Measurements from ENCODE around the gene CHD3.

Gene CHD3

DNA sequence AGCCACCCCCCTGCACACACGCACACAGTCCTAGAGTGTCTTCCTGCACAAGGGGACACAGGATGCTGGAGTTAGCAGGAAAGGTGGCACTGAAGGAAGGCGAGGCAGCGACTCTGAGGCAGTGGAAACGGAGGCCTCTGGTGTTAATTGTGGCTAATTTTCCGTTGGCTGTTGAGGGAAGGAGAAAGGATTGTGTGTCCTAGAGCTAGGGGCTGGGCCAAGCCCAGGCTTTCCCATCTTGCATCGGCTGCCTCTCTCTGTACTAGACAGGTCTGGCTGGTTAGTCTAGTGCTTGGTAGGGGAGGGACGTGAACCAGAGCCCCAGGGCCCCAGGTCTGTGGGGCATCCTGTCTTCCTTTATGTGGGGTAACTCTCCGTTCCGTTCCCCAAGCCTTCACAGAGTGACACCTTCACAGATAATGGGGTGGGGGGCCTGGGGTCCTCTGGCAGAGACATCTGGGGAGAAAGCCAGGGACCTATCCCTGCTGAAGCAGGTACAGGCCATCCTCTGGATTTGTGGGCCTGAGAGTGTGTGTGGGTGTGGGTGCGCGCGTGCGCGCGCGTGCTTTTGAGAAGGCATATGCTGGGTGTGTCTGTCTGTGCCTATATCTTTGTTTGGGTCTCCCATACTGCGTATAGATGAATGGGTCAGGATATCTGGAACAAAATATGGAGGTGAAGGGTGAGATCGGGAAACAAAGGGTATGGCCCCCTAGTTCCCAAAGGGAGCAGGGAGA is at the start of gene CHD3:
TSS of gene CHD3 (plus strand) at position 606 of the 737 bp plus-strand sequence. CDS start 212 bp downstream, outside the sequence.
- FAIRE-seq, result no peak

DNA sequence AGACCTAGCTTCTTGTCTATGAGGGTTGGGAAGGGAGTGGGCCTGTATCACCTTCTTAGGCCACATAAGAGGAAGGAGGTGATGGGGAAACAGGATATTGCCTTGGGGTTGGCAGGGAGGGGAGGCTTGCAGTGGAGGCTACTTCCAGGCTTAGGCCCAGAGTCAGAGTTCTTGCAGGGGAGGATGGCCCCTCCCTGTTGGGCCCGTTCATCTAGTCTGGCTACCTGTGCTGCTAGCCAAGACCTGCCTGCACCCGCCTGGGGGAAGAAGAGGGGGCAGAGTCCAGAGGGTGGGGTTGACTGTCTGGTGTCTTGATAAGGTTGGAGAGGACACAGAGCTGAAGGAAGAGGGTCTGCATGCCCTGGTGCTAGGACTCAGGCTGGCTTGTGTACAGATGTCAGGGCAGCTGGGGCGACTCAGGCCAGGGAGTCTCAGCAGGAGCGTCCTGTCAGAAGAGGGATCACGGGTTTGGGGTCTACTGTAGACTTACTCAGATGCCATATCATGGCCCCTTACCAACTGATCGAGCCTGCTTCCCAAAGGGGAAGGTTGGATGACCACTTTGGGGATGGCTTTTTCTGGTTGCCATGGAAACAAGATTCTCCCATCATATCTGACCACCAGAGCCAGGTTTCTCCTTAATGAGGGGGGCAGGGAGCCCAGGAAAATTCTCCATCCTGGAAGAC is 49.3 kb upstream of the CHD3 start:
- no peak for FAIRE-seq

DNA sequence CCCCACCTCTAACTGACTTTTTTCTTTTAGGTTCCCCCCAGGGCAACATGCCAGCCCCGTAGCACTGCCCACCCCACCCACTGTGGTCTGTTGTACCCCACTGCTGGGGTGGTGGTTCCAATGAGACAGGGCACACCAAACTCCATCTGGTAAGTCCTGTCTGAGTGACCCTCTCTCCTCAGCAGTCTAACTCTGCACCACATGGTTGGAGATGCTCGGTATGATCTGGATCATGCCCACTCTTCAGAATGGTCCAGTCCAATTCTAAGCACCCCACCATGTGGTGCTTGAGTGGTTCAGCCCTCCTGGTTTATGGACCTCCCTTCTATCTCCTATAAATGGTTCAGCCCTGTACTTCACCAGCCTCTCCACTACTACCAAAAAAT is 48.7 kb upstream of the CHD3 start:
- FAIRE-seq, result no peak

DNA sequence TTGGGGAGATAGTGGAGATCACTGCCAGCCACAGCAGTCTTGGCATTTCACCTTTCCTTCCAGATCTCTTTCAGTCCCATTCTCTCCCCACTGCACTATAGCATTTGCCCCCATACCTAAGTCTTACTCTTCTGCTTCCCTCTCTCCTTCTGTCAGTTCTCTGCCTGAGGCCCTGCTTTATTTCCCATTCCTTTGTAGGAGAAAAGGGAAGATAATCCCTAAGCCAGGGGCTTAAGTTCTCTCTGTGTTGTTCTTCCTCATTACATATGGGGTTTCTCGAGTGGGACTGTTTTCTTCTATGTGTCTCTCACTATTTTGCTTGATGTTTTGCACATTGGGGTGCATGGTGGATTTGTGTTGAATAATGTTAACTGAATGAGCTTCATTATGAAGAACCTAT is 48.1 kb upstream of the CHD3 start:
- no peak for FAIRE-seq

DNA sequence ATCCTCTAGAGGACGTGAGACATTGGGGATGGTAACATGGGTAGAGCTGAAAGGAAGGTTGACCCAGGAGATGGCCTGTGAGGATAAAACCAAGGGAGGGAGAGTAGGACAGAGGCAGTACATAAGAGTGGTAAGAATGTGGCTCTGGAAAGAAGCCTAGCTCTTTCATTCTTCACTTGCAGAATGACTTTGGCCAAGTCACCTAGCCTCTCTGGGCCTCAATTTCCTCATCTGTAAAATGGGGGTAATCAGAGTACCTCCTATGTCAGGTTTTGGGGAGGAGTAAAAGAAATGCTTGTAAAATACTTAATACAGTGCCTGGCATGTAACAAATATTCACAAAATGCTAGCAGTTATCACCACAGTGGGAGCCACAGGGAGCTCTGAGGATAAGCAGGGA is 47.7 kb upstream of the CHD3 start:
- FAIRE-seq, result no peak

DNA sequence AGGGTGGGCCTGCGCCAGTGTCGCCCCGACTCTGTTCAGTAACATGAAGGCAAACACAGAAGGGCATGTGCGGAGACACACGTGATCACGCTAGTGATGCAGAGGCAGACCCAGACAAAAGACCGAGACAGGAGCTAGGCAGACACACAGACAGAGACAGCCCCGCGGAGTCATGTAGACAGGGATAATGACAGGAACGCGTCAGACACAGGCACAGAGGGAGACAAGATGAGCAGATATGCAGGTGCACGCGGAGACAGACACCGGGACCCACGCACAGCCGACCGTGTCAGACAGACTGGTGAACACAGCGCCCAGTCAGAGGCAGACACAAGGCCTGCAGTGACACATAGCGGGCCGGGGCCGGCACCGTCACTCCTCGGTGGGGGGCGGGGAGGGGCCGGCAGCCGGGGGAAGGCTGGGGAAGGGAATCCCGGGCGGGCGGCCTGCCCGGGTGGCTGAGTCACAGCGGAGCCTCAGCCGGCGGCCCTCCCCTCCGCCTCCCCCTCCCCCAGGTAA is 47.1 kb upstream of the CHD3 start:
- no peak for FAIRE-seq

DNA sequence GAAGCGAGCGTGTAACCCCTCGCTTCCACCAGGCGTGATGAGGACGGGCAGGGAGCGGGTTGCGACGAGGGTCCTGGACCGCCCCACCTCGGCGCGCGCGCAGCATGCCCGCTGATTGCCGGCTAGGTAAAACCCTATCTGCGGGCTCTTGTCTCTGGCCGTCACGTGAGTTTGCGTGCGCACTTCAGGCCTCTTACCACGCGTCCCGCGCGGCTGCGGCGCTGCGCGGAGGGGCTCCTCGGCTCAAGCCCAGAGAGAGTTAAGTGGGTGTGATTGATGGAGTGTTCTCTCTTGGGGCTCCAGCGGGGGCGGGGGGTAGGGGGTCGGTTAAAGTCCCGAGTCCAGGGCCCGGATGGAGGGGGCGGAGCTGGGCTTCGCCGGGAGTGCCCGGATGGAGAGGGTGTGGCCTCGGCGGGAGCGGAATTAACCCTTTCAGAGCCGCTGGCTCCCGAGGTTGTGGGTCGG is 46.6 kb upstream of the CHD3 start:
- no peak for FAIRE-seq

DNA sequence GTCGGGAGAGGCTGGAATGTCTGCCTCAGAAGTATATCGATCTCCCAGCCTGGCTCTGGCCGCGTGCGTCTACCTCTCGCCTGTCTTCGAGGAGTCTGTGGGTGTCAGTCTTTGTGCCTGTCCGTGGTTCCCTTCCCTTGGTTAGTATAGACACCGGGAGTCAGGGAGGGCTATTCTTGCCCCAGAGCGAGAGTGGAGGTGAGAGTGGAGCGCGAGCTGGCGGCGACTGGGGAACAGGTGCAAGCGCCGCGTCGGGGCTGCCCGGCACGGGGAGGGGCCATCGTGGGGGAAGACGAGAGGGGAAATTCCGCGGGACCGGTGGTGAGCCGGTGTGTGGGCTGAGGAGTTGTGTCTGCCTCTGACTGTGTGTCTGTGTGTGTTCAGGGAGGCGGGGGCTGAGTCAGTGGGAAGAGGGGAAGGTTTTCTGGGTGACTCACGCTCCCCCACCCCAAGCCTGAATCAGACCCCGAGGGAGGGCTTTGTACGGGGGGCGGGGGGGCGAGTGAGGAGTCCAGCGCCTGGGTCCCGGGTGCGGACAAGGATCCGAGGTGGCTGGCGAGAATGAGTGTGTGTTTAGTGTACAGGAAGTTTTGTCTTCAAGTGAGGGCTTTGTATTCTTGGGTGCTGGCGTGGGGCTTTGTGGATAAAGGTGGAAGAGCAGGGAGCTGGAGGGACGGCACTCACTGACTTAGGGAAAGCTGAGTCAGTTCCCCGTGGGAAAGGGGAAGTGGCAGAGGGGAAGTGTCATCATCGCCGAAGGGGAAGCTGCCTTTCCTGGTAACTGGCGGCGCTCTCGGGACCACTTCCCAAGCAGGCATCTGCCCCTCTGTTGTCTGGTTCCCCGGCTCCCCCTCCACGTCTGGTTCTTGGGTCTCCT is 46.0 kb upstream of the CHD3 start:
- no peak for FAIRE-seq

DNA sequence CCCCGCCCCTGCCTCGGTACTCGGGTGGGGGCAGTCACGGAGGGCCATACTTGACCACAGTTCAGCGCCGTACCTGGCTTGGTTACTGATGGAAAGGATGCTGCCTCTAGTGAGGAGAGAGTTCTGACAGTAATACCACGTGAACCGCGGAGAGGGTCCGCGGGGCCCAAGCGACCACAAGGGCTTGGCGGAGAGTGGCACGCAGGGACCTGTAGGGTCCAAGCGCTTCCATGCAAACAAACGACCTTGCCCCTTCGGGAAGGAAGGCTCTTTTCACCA is 45.4 kb upstream of the CHD3 start:
- no peak for FAIRE-seq

DNA sequence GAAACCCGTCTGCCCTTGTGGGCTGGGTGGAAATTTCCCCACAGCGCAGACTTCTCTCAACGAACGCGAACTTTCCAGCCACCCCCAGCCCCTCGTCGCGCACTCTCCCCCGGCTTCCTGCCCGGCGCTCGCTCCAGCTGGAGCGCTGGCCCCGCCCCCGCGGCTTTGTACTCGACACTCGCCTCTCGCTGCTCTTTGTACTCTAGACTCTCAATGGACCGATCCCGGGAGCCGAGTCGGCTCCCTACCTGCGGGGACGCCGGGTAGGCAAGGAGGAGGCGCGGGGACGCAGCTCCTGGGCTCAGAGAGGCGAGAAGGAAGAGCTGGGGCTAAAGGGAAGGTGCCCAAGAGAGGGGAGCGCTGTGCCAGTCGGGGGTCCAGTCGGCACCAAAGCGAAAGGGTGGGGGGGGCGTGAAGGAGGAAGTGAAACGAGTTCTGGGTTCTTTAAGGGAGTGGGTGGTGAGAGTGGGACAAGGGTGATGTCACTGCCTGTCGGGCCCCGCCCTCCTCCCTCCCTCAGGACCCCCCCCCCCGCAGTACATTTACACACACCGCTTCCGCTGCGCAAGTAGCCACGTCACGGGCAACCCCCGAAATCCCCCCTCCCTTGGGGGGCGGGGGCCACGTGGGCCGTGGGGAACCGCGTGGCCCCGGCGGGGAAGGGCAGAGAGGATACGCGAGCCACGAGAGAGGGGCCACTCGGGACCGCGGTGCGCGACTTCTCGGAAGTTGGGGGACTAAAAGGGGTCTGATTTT is 44.9 kb upstream of the CHD3 start:
- FAIRE-seq, result no peak

DNA sequence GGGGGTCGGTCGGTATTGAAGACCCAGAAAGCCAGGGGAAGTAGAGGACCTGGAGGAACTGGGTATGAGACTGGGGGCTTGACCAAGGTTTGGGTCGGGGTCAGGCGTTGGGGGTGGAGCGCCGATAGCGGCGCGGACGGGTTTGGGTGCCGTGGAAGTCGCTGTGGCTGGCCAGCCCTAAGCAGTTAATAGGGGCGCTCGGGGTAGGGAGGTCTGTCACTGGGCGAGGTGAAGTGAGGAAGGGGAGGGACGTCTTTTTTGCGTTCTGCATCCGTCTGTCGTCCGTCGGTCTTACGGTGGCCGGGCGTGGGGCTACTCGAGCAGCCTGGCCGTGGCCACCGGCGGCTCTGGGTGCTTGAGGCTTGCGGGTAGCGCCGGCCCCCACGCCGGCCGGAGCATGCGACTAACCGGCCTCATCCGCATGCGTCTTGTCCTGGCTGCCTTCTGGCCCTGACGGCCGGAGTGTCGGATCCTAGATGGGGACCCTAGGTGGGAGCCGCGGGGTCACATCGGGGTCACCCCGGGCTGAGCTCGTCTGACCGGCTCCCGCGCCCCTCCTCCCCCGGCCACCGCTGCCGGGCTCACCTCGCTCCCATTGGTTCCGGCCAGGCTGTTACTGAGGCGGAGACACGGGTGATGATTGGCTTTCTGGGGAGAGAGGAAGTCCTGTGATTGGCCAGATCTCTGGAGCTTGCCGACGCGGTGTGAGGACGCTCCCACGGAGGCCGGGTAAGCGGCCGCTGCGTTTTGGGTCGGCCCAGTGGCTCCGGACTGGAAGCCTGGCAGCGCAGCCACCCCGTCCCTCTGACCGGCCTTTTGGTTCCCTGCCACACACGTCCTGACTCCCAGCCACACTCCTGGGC is 44.1 kb upstream of the CHD3 start:
- FAIRE-seq, result peak; percentile 79

DNA sequence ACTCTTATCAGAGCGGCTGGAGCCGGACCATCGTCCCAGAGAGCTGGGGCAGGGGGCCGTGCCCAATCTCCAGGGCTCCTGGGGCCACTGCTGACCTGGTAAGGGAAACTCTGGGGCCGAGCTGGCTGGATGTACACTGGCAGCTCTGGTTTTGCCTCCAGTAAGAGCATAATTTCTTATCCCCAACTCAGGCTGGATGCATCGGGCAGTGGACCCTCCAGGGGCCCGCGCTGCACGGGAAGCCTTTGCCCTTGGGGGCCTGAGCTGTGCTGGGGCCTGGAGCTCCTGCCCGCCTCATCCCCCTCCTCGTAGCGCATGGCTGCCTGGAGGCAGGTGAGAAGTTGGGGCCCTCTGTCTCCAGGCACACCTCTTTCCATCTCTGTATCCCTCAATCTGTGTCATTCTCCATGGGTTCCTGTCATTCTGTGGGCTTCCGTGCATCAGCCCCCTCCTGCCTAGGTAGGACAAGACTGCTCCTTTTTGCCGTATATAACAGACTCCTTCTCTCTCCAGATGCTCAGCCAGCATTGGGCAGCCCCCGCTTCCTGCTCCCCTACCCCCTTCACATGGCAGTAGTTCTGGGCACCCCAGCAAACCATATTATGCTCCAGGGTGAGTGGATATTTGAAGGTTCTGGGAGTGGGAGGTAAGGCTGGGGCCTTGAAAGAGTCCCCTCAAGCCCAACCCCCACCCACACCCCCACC is 43.1 kb upstream of the CHD3 start:
- FAIRE-seq, result no peak

DNA sequence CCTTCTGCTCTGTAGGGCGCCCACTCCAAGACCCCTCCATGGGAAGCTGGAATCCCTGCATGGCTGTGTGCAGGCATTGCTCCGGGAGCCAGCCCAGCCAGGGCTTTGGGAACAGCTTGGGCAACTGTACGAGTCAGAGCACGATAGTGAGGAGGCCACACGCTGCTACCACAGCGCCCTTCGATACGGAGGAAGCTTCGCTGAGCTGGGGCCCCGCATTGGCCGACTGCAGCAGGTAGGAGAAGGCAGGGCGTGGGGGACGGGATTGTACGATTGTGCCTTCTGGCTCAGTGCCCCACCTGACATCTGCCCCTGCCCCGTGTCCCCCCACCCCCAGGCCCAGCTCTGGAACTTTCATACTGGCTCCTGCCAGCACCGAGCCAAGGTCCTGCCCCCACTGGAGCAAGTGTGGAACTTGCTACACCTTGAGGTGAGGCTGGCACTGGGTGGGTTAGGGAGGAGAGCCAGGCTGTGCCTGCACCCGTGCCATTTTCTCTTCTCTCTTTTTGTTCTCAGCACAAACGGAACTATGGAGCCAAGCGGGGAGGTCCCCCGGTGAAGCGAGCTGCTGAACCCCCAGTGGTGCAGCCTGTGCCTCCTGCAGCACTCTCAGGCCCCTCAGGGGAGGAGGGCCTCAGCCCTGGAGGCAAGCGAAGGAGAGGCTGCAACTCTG is 42.4 kb upstream of the CHD3 start:
- no peak for FAIRE-seq

DNA sequence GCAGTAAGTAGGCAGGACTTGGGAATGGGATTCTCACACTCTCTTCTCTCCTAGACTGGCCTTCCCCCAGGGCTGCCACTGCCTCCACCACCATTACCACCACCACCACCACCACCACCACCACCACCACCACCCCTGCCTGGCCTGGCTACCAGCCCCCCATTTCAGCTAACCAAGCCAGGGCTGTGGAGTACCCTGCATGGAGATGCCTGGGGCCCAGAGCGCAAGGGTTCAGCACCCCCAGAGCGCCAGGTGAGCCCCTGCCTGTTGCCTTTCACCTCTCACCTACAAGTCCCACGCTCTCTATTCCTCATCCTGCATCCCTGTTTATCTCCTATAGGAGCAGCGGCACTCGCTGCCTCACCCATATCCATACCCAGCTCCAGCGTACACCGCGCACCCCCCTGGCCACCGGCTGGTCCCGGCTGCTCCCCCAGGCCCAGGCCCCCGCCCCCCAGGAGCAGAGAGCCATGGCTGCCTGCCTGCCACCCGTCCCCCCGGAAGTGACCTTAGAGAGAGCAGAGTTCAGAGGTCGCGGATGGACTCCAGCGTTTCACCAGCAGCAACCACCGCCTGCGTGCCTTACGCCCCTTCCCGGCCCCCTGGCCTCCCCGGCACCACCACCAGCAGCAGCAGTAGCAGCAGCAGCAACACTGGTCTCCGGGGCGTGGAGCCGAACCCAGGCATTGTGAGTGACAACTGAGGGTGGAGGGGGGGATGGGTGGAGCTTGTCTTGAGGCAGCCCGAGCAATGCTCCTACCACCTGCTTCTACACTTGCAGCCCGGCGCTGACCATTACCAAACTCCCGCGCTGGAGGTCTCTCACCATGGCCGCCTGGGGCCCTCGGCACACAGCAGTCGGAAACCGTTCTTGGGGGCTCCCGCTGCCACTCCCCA is 41.6 kb upstream of the CHD3 start:
- FAIRE-seq, result no peak

DNA sequence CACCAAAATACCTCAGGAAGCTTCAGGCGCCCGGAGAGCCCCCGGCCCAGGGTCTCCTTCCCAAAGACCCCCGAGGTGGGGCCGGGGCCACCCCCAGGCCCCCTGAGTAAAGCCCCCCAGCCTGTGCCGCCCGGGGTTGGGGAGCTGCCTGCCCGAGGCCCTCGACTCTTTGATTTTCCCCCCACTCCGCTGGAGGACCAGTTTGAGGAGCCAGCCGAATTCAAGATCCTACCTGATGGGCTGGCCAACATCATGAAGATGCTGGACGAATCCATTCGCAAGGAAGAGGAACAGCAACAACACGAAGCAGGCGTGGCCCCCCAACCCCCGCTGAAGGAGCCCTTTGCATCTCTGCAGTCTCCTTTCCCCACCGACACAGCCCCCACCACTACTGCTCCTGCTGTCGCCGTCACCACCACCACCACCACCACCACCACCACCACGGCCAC is 40.4 kb upstream of the CHD3 start:
- FAIRE-seq, result no peak

DNA sequence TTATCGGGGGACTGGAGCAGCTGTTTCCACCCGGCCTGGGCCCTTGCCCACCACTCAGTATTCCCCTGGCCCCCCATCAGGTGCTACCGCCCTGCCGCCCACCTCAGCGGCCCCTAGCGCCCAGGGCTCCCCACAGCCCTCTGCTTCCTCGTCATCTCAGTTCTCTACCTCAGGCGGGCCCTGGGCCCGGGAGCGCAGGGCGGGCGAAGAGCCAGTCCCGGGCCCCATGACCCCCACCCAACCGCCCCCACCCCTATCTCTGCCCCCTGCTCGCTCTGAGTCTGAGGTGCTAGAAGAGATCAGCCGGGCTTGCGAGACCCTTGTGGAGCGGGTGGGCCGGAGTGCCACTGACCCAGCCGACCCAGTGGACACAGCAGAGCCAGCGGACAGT is 39.9 kb upstream of the CHD3 start:
- FAIRE-seq, result no peak

DNA sequence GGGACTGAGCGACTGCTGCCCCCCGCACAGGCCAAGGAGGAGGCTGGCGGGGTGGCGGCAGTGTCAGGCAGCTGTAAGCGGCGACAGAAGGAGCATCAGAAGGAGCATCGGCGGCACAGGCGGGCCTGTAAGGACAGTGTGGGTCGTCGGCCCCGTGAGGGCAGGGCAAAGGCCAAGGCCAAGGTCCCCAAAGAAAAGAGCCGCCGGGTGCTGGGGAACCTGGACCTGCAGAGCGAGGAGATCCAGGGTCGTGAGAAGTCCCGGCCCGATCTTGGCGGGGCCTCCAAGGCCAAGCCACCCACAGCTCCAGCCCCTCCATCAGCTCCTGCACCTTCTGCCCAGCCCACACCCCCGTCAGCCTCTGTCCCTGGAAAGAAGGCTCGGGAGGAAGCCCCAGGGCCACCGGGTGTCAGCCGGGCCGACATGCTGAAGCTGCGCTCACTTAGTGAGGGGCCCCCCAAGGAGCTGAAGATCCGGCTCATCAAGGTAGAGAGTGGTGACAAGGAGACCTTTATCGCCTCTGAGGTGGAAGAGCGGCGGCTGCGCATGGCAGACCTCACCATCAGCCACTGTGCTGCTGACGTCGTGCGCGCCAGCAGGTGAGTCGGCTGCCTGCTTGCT is 39.3 kb upstream of the CHD3 start:
- FAIRE-seq, result no peak

DNA sequence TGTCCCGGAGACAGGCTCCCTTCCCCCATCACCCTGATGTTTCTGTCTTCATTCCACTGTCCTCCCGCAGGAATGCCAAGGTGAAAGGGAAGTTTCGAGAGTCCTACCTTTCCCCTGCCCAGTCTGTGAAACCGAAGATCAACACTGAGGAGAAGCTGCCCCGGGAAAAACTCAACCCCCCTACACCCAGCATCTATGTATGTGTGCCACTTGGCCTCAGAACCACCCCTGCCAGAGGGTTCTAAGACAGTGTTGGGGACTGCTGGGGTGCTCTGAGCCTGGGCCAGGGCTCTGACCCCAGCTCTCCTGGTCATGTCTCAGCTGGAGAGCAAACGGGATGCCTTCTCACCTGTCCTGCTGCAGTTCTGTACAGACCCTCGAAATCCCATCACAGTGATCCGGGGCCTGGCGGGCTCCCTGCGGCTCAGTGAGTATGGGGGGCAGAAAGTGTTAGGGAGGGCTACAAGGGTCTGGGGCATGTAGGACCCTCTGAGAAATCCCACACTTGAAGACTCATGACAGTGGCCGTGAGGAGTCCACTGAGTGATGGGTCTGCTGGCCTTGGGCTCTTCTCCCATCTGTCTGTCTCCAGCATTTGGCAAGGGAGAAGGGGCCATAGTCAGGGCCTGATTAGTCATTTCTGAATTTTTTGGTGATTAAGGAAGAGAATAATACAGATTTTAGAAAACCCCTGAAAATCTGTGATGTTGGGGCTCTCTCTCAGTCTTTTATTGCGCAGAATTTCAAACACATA is 38.7 kb upstream of the CHD3 start:
- no peak for FAIRE-seq

Data from islet of Langerhans (tissue), 1 donor.